GM12891 (cell line): ENCODE results near the gene CDH13.

ENCODE experiments used
- POLR2A ChIP-seq: IDR thresholded peaks from 2 replicates; pipeline ENCODE4 v1.6.1; 2011; ENCODE audit warnings: low read depth, low read length, control low read depth
- TAF1 ChIP-seq: IDR thresholded peaks from 2 replicates; pipeline ENCODE4 v1.6.1; 2011; ENCODE audit warnings: low read depth, low read length, control low read depth

GRCh38 chr16:82848013-82848412, 221.2 kb downstream of the CDH13 start:
- no peak for TF ChIP-seq POLR2A
- no peak for TF ChIP-seq TAF1
